HEK293T (cell line): Measurements from ENCODE around the gene MACROD2.

ENCODE experiments used
- CTCF ChIA-PET: fragments of 350-600 bp; formaldehyde crosslinking; extraction: SDS; loops from one replicate; lab custom pipeline; 2021; ENCODE audit warnings: antibody characterized with exemption, inconsistent platforms; lab: Yijun Ruan, JAX
- POLR2A ChIA-PET: fragments of 350-600 bp; formaldehyde crosslinking; extraction: SDS; loops from one replicate; lab custom pipeline; 2020; ENCODE audit warnings: antibody characterized with exemption, inconsistent platforms; lab: Yijun Ruan, JAX
- DNase-seq: peaks from one replicate; pipeline ENCODE4 v3.0.0; 2012; ENCODE audit warnings: mixed read lengths; ENCODE audit errors: extremely low spot score
- ARNT ChIP-seq: fragments of 450-650 bp; IDR thresholded peaks from 2 replicates; pipeline ENCODE4 v1.6.1; 2017; ENCODE audit warnings: mild to moderate bottlenecking
- BHLHE40 ChIP-seq: fragments of 450-650 bp; IDR thresholded peaks from 2 replicates; pipeline ENCODE4 v1.6.1; 2016; ENCODE audit warnings: mild to moderate bottlenecking, moderate library complexity, borderline replicate concordance
- CTBP1 ChIP-seq: fragments of 450-650 bp; IDR thresholded peaks from 2 replicates; pipeline ENCODE4 v1.6.1; 2016; ENCODE audit warnings: borderline replicate concordance
- ELF4 ChIP-seq: fragments of 450-650 bp; IDR thresholded peaks from 2 replicates; pipeline ENCODE4 v1.6.1; 2017; ENCODE audit warnings: antibody characterized with exemption
- FOXA1 ChIP-seq: fragments of 450-650 bp; IDR thresholded peaks from 2 replicates; pipeline ENCODE4 v1.6.1; 2016; ENCODE audit warnings: mild to moderate bottlenecking
- FOXK2 ChIP-seq: fragments of 450-650 bp; IDR thresholded peaks from 2 replicates; pipeline ENCODE4 v1.6.1; 2016; ENCODE audit warnings: mild to moderate bottlenecking
- FOXM1 ChIP-seq: fragments of 450-650 bp; IDR thresholded peaks from 2 replicates; pipeline ENCODE4 v1.6.1; 2017; ENCODE audit warnings: mild to moderate bottlenecking, borderline replicate concordance
- HDGF ChIP-seq: fragments of 450-650 bp; IDR thresholded peaks from 2 replicates; pipeline ENCODE4 v1.6.1; 2017; ENCODE audit warnings: antibody characterized with exemption, borderline replicate concordance
- L3MBTL2 ChIP-seq: fragments of 450-650 bp; conservative IDR thresholded peaks from 2 replicates; pipeline ENCODE4 v1.6.1; 2016; ENCODE audit warnings: mild to moderate bottlenecking
- LEF1 ChIP-seq: fragments of 450-650 bp; IDR thresholded peaks from 2 replicates; pipeline ENCODE4 v1.6.1; 2017; ENCODE audit warnings: mild to moderate bottlenecking, borderline replicate concordance
- NFRKB ChIP-seq: fragments of 450-650 bp; IDR thresholded peaks from 2 replicates; pipeline ENCODE4 v1.6.1; 2016; ENCODE audit warnings: mild to moderate bottlenecking, moderate library complexity
- PKNOX1 ChIP-seq: fragments of 450-650 bp; IDR thresholded peaks from 2 replicates; pipeline ENCODE4 v1.6.1; 2016
- SP1 ChIP-seq: fragments of 450-650 bp; IDR thresholded peaks from 2 replicates; pipeline ENCODE4 v1.6.1; 2017
- SUZ12 ChIP-seq: fragments of 450-650 bp; IDR thresholded peaks from 2 replicates; pipeline ENCODE4 v1.6.1; 2016; ENCODE audit warnings: mild to moderate bottlenecking
- TARDBP ChIP-seq: fragments of 450-650 bp; IDR thresholded peaks from 2 replicates; pipeline ENCODE4 v1.6.1; 2016
- ZNF384 ChIP-seq: fragments of 450-650 bp; IDR thresholded peaks from 2 replicates; pipeline ENCODE4 v1.6.1; 2016

MACROD2 gene

GRCh38 chr20:16066571-16066970 is 2071.3 kb downstream of the MACROD2 start:
- CTCF ChIA-PET, result no interaction called here
- TF ChIP-seq PKNOX1, result no peak
- TF ChIP-seq LEF1, result no peak
- TF ChIP-seq L3MBTL2, result no peak
- no peak for TF ChIP-seq FOXA1
- TF ChIP-seq TARDBP, result no peak
- TF ChIP-seq FOXK2, result no peak
- TF ChIP-seq HDGF, result no peak
- TF ChIP-seq NFRKB, result no peak
- TF ChIP-seq FOXM1, result no peak
- no peak for TF ChIP-seq ELF4
- no peak for TF ChIP-seq ARNT
- no peak for TF ChIP-seq SUZ12
- TF ChIP-seq SP1, result no peak
- TF ChIP-seq ZNF384, result no peak
- POLR2A ChIA-PET, result no interaction called here
- no peak for DNase-seq

- ChIA-PET POLR2A (no interaction called here), CTCF (no interaction called here)
- no peak for DNase-seq
- no peak for TF ChIP-seq SUZ12
- no peak for TF ChIP-seq L3MBTL2
- no peak for TF ChIP-seq LEF1
- TF ChIP-seq PKNOX1, result no peak
- TF ChIP-seq CTBP1, result no peak
- no peak for TF ChIP-seq ARNT
- no peak for TF ChIP-seq FOXM1
- TF ChIP-seq ZNF384, result no peak
- no peak for TF ChIP-seq BHLHE40
- TF ChIP-seq NFRKB, result no peak
- no peak for TF ChIP-seq FOXK2
- no peak for TF ChIP-seq TARDBP
- no peak for TF ChIP-seq ELF4
- TF ChIP-seq FOXA1, result no peak
- TF ChIP-seq HDGF, result no peak
- no peak for TF ChIP-seq SP1
These were observed 2074.2 kb downstream of the MACROD2 start for GRCh38 chr20:16069389-16070010.

GRCh38 chr20:16072220-16072619 is 2076.9 kb downstream of the MACROD2 start:
- CTCF ChIA-PET, result no interaction called here
- TF ChIP-seq FOXM1 (no peak), HDGF (no peak), PKNOX1 (no peak), TARDBP (no peak), FOXK2 (no peak)
- POLR2A ChIA-PET, result no interaction called here
- DNase-seq, result no peak

- ChIA-PET POLR2A (no interaction called here), CTCF (no interaction called here)
- TF ChIP-seq FOXA1, result no peak
- TF ChIP-seq ELF4, result no peak
- no peak for TF ChIP-seq FOXK2
- no peak for TF ChIP-seq BHLHE40
- no peak for TF ChIP-seq ARNT
- TF ChIP-seq CTBP1, result no peak
- no peak for TF ChIP-seq ZNF384
- TF ChIP-seq NFRKB, result no peak
- TF ChIP-seq FOXM1, result no peak
- DNase-seq, result no peak
These were observed 2083.0 kb downstream of the MACROD2 start for GRCh38 chr20:16078172-16078898.

GRCh38 chr20:16081421-16081820 is 2086.1 kb downstream of the MACROD2 start:
- TF ChIP-seq FOXA1 (no peak), BHLHE40 (no peak), LEF1 (no peak)
- CTCF ChIA-PET, result no interaction called here
- POLR2A ChIA-PET, result no interaction called here
- DNase-seq, result no peak

- ChIA-PET CTCF (no interaction called here), POLR2A (no interaction called here)
- no peak for DNase-seq
- no peak for TF ChIP-seq ARNT
- no peak for TF ChIP-seq TARDBP
- TF ChIP-seq ELF4, result no peak
- TF ChIP-seq SP1, result no peak
- no peak for TF ChIP-seq FOXM1
- no peak for TF ChIP-seq CTBP1
- TF ChIP-seq L3MBTL2, result no peak
- no peak for TF ChIP-seq PKNOX1
These were observed 2086.8 kb downstream of the MACROD2 start for GRCh38 chr20:16082051-16082550.
